Measurements from ENCODE around the gene ACOXL.

ACOXL gene

GRCh38 chr2:110796716-110797301, 64.4 kb downstream of the ACOXL start:
- no peak for DNase-seq

GRCh38 chr2:110799376-110799775, 67.0 kb downstream of the ACOXL start:
- DNase-seq = no peak

GRCh38 chr2:110800611-110801402, 68.4 kb downstream of the ACOXL start:
- DNase-seq = no peak

- DNase-seq = no peak
Measured at GRCh38 chr2:110802208-110802932, 70.0 kb downstream of the ACOXL start.

GRCh38 chr2:110804433-110804832, 72.1 kb downstream of the ACOXL start:
- no peak for DNase-seq

GRCh38 chr2:110804915-110805314, 72.5 kb downstream of the ACOXL start:
- no peak for DNase-seq

- no peak for DNase-seq
Measured at GRCh38 chr2:110805894-110806452, 73.6 kb downstream of the ACOXL start.

GRCh38 chr2:110807522-110807921, 75.1 kb downstream of the ACOXL start:
- DNase-seq = no peak

GRCh38 chr2:110810404-110810803, 78.0 kb downstream of the ACOXL start:
- DNase-seq = no peak

- no peak for DNase-seq
Measured at GRCh38 chr2:110812726-110813645, 80.6 kb downstream of the ACOXL start.

- DNase-seq = no peak
Measured at GRCh38 chr2:110813896-110814295, 81.5 kb downstream of the ACOXL start.

- DNase-seq = no peak
Measured at GRCh38 chr2:110815938-110816337, 83.6 kb downstream of the ACOXL start.

GRCh38 chr2:110816404-110817365, 84.3 kb downstream of the ACOXL start:
- no peak for DNase-seq

- no peak for DNase-seq
Measured at GRCh38 chr2:110818767-110819481, 86.6 kb downstream of the ACOXL start.

- DNase-seq = no peak
Measured at GRCh38 chr2:110819711-110820110, 87.3 kb downstream of the ACOXL start.

- DNase-seq = no peak
Measured at GRCh38 chr2:110820128-110820527, 87.8 kb downstream of the ACOXL start.

GRCh38 chr2:110823165-110823564, 90.8 kb downstream of the ACOXL start:
- DNase-seq = no peak

- no peak for DNase-seq
Measured at GRCh38 chr2:110827511-110827910, 95.1 kb downstream of the ACOXL start.

GRCh38 chr2:110828330-110828729, 96.0 kb downstream of the ACOXL start:
- no peak for DNase-seq

GRCh38 chr2:110829413-110830146, 97.2 kb downstream of the ACOXL start:
- no peak for DNase-seq
